CD4-positive, alpha-beta T cell (primary cell): ENCODE measurements around the gene CDC42BPG. TPM values are rescaled to one million over a fixed set of nuclear protein-coding genes. Genes with fewer than 3 reads are reported as not detected.

ENCODE experiments used
- ATAC-seq: fragments of 200-7000 bp; cut with Tn5 transposase; one replicate; pipeline ENCODE4 v1.10.0; 2022; ENCODE audit warnings: mild to moderate bottlenecking; ENCODE audit not compliant: poor library complexity
- CTCF ChIA-PET: fragments of 350-600 bp; sonication (Branson Sonifier 250); formaldehyde crosslinking; loops from one replicate; lab custom pipeline; 2021; ENCODE audit warnings: antibody characterized with exemption, inconsistent platforms; lab: Charles Lee
- POLR2A ChIA-PET: fragments of 350-600 bp; sonication (Branson Sonifier 250); formaldehyde crosslinking; loops from one replicate; lab custom pipeline; 2021; ENCODE audit warnings: antibody characterized with exemption, inconsistent platforms; lab: Charles Lee
- DNase-seq, 14 experiments: peaks; one replicate each; pipeline ENCODE4 v3.0.0-alpha.2; 2013 to 2020; ENCODE audit warnings: mixed read lengths in 2 of 14
- H3K27ac ChIP-seq, 2 donors: one replicate each; pipeline versions ENCODE4 v1.5.1 to v1.7.0; 2013; ENCODE audit warnings: low read length in 2 of 2, low read depth in 1 of 2, mild to moderate bottlenecking in 1 of 2
- H3K27me3 ChIP-seq, 2 experiments: 1 replicate in 1 of 2; 2 replicates in 1 of 2; pipeline versions ENCODE4 v1.6.1 to v1.7.0; 2013; ENCODE audit warnings: low read length in 2 of 2, control low read depth in 1 of 2, mild to moderate bottlenecking in 1 of 2, moderate library complexity in 1 of 2; ENCODE audit not compliant: insufficient read depth in 2 of 2, control insufficient read depth in 1 of 2
- H3K36me3 ChIP-seq: one replicate; pipeline ENCODE4 v1.6.1; 2013; ENCODE audit warnings: low read length, control low read depth; ENCODE audit not compliant: insufficient read depth
- H3K4me1 ChIP-seq: one replicate; pipeline ENCODE4 v1.6.1; 2013; ENCODE audit warnings: low read length, control low read depth; ENCODE audit not compliant: insufficient read depth
- H3K4me3 ChIP-seq: one replicate; pipeline ENCODE4 v1.5.1; 2013; ENCODE audit warnings: mild to moderate bottlenecking, low read length, moderate library complexity
- H3K9me3 ChIP-seq, 2 experiments: 1 replicate in 1 of 2; 2 replicates in 1 of 2; pipeline versions ENCODE4 v1.6.1 to v1.7.0; 2013; ENCODE audit warnings: low read length in 2 of 2, mild to moderate bottlenecking in 2 of 2, control low read depth in 1 of 2, moderate library complexity in 1 of 2; ENCODE audit not compliant: control insufficient read depth in 1 of 2, insufficient read depth in 1 of 2
- H3K27ac Mint-ChIP-seq: one replicate; pipeline ENCODE4 v1.8.0; 2020; ENCODE audit warnings: mixed read lengths
- H3K27me3 Mint-ChIP-seq: one replicate; pipeline ENCODE4 v1.8.0; 2021; ENCODE audit warnings: mixed read lengths
- H3K36me3 Mint-ChIP-seq: one replicate; pipeline ENCODE4 v1.8.0; 2021; ENCODE audit warnings: low read depth, mixed read lengths
- H3K4me1 Mint-ChIP-seq: one replicate; pipeline ENCODE4 v1.8.0; 2021; ENCODE audit warnings: low read depth, mixed read lengths
- H3K4me3 Mint-ChIP-seq: one replicate; pipeline ENCODE4 v1.8.0; 2020; ENCODE audit warnings: mild to moderate bottlenecking, mixed read lengths
- H3K9me3 Mint-ChIP-seq: one replicate; pipeline ENCODE4 v1.8.0; 2020; ENCODE audit warnings: mixed read lengths
- CTCF ChIP-seq: fragments of 200-600 bp; IDR thresholded peaks from one replicate; pipeline ENCODE4 v1.8.0; 2022; ENCODE audit warnings: antibody characterized with exemption, mild to moderate bottlenecking
- intact Hi-C, 2 experiments: fragments of 100-400 bp; cut with DNase I in 1 of 2; cut with micrococcal nuclease in 1 of 2; formaldehyde crosslinking; loops; one replicate each; pipeline versions ENCODE4 v1.15.1 to v1.9.0; 2023 to 2025; cut with DNase I, micrococcal nuclease
- total RNA-seq, 174 experiments: library from RNA in 2 of 174; stranded (reverse) in 2 of 174; gene quantifications; one replicate each; pipeline ENCODE4 v1.2.3 and lab custom pipeline; 2021 to 2026

The CDC42BPG gene
- total RNA-seq, 2 experiments from 2014 or later = 6.9 to 9.7 TPM

DNA sequence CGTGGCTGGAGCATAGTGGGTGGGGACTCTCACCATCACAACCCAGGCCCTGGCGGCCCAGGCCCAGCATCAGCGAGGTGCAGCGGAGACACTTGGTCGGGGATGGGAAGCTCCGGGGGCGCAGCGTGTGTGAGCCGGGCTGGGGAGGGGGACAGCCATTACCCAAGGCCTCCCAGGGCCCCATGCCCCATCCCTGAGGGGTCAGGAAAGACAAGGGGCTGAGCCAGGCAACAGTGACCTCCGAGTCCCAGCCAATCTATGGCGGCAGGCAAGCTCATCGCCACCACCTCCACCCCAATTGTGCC lies 11.3 kb downstream of the CDC42BPG start:
- no peak overlapping the region for H3K4me3 ChIP-seq
- DNase-seq (no peak), ATAC-seq (no peak)
- no peaks in the 10 kb centered on the region for H3K4me1 Mint-ChIP-seq
- peaks cover 18% of the 10 kb centered on the region for H3K36me3 ChIP-seq
- H3K4me3 Mint-ChIP-seq = no peak overlapping the region
- ChIA-PET POLR2A (no interaction called here), CTCF (no interaction called here)
- peaks cover 3% of the 10 kb centered on the region for H3K4me1 ChIP-seq
- peaks cover 8% of the 10 kb centered on the region for H3K36me3 Mint-ChIP-seq
- H3K9me3 ChIP-seq = no peaks in the 10 kb centered on the region
- TF ChIP-seq CTCF = no peak
- H3K27me3 Mint-ChIP-seq = no peaks in the 10 kb centered on the region
- H3K27me3 ChIP-seq = no peaks in the 10 kb centered on the region
- H3K27ac ChIP-seq = no peak overlapping the region
- H3K9me3 Mint-ChIP-seq = no peaks in the 10 kb centered on the region
- intact Hi-C loops = no loop called here
- H3K27ac Mint-ChIP-seq = no peak overlapping the region

- H3K9me3 Mint-ChIP-seq = no peaks in the 10 kb centered on the region
- no peaks in the 10 kb centered on the region for H3K27me3 Mint-ChIP-seq
- Histone ChIP-seq H3K36me3 (peaks cover 16% of the 10 kb centered on the region), H3K4me1 (peaks cover 3% of the 10 kb centered on the region), H3K27me3 (no peaks in the 10 kb centered on the region), H3K9me3 (no peaks in the 10 kb centered on the region), H3K27ac (no peak overlapping the region), H3K4me3 (no peak overlapping the region)
- DNase-seq (no peak), ATAC-seq (no peak)
- intact Hi-C loops = no loop called here
- no peaks in the 10 kb centered on the region for H3K4me1 Mint-ChIP-seq
- ChIA-PET POLR2A (no interaction called here), CTCF (no interaction called here)
- H3K27ac Mint-ChIP-seq = no peak overlapping the region
- no peak for TF ChIP-seq CTCF
- H3K4me3 Mint-ChIP-seq = no peak overlapping the region
- H3K36me3 Mint-ChIP-seq = peaks cover 13% of the 10 kb centered on the region
Observed at GRCh38 chr11:64832467-64833197, 11.8 kb downstream of the CDC42BPG start.

GRCh38 chr11:64831411-64831891 lies 13.0 kb downstream of the CDC42BPG start:
- Mint-ChIP-seq H3K4me1 (no peaks in the 10 kb centered on the region), H3K9me3 (no peaks in the 10 kb centered on the region), H3K27me3 (no peaks in the 10 kb centered on the region), H3K4me3 (no peak overlapping the region), H3K27ac (no peak overlapping the region), H3K36me3 (peaks cover 14% of the 10 kb centered on the region)
- H3K27me3 ChIP-seq = no peaks in the 10 kb centered on the region
- CTCF ChIA-PET = interaction anchor here (1.0 kb wide), 1 partner anchor 57 kb away, joined by 4 read pairs; no protein-coding TSS in a partner anchor
- DNase-seq (no peak), ATAC-seq (no peak)
- POLR2A ChIA-PET = no interaction called here
- peaks cover 16% of the 10 kb centered on the region for H3K36me3 ChIP-seq
- H3K4me1 ChIP-seq = no peaks in the 10 kb centered on the region
- no peak overlapping the region for H3K27ac ChIP-seq
- H3K4me3 ChIP-seq = no peak overlapping the region
- intact Hi-C loops = no loop called here
- TF ChIP-seq CTCF = no peak
- H3K9me3 ChIP-seq = no peaks in the 10 kb centered on the region
